Calu3 (cell line): ENCODE data around the gene ARRDC4. TPM values are rescaled to one million over a fixed set of nuclear protein-coding genes. Genes with fewer than 3 reads are reported as not detected.

Source experiments
- BruUV-seq: library from RNA; stranded (reverse); fragments of 400-500 nt; replicated peaks from 2 replicates; lab custom pipeline; 2021; lab: Mats Ljungman, UMichigan
- CTCF ChIA-PET: fragments of 300-600 bp; sonication (Branson Sonifier 250); formaldehyde crosslinking; loops from one replicate; lab custom pipeline; 2022; ENCODE audit warnings: antibody characterized with exemption; lab: Charles Lee
- DNase-seq: peaks from one replicate; pipeline ENCODE4 v3.0.0; 2022
- H3K27ac Mint-ChIP-seq: one replicate; pipeline ENCODE4 v1.8.0; 2022; ENCODE audit warnings: mixed read lengths; ENCODE audit not compliant: unreplicated experiment
- H3K27me3 Mint-ChIP-seq: one replicate; pipeline ENCODE4 v1.8.0; 2022; ENCODE audit warnings: mixed read lengths; ENCODE audit not compliant: unreplicated experiment
- H3K36me3 Mint-ChIP-seq: one replicate; pipeline ENCODE4 v1.8.0; 2022; ENCODE audit warnings: mild to moderate bottlenecking, moderate library complexity, mixed read lengths; ENCODE audit not compliant: insufficient read depth, unreplicated experiment
- H3K4me1 Mint-ChIP-seq: one replicate; pipeline ENCODE4 v1.8.0; 2022; ENCODE audit warnings: mild to moderate bottlenecking, low read depth, mixed read lengths; ENCODE audit not compliant: unreplicated experiment
- H3K4me3 Mint-ChIP-seq: one replicate; pipeline ENCODE4 v1.8.0; 2022; ENCODE audit warnings: mild to moderate bottlenecking, low read depth, moderate library complexity, mixed read lengths; ENCODE audit not compliant: unreplicated experiment
- H3K9me3 Mint-ChIP-seq: one replicate; pipeline ENCODE4 v1.8.0; 2022; ENCODE audit warnings: low read depth, mixed read lengths; ENCODE audit not compliant: unreplicated experiment
- CTCF ChIP-seq: fragments of 200-600 bp; IDR thresholded peaks from one replicate; pipeline ENCODE4 v1.8.0; 2022; ENCODE audit warnings: antibody characterized with exemption; ENCODE audit not compliant: unreplicated experiment
- intact Hi-C: fragments of 100-400 bp; cut with micrococcal nuclease; formaldehyde crosslinking; loops from one replicate; pipeline ENCODE4 v1.10.0; 2022; ENCODE audit not compliant: unreplicated experiment
- total RNA-seq: library from RNA; stranded (reverse); gene quantifications from 2 replicates; pipeline ENCODE4 v1.2.3, GENCODE V29; 2022

The ARRDC4 gene
- total RNA-seq, 1 experiment from 2014 or later = 3.0 TPM

- CTCF ChIA-PET = interaction anchor here (0.7 to 1.9 kb wide), 5 partner anchors 19 to 182 kb away, joined by 3 to 7 read pairs (median 6); no protein-coding TSS in a partner anchor
- Mint-ChIP-seq H3K4me1 (peaks cover 20% of the 10 kb centered on the region), H3K36me3 (no peaks in the 10 kb centered on the region), H3K27ac (peak overlapping the region; percentile 60), H3K4me3 (peak overlapping the region; percentile 21), H3K27me3 (no peaks in the 10 kb centered on the region), H3K9me3 (no peaks in the 10 kb centered on the region)
- no TSS peak for BruUV-seq
- TF ChIP-seq CTCF = peak; percentile 69
- DNase-seq = peak; percentile 65
- intact Hi-C loops = loop anchor here (2.0 to 5.0 kb wide), 3 partner anchors 35 to 89 kb away; partner anchors contain the start of gene ARRDC4
Observed at GRCh38 chr15:97995881-97996603, 35.5 kb downstream of the ARRDC4 start.

GRCh38 chr15:97998307-97999071, 38.0 kb downstream of the ARRDC4 start:
- Mint-ChIP-seq H3K4me1 (peaks cover 20% of the 10 kb centered on the region), H3K27ac (no peak overlapping the region), H3K9me3 (no peaks in the 10 kb centered on the region), H3K4me3 (no peak overlapping the region), H3K27me3 (no peaks in the 10 kb centered on the region), H3K36me3 (no peaks in the 10 kb centered on the region)
- intact Hi-C loops = loop anchor here (5.0 kb wide), 1 partner anchor 91 kb away; no protein-coding TSS in a partner anchor
- BruUV-seq = no TSS peak
- no peak for TF ChIP-seq CTCF
- DNase-seq = no peak
- CTCF ChIA-PET = no interaction called here

GRCh38 chr15:98000249-98001203, 40.0 kb downstream of the ARRDC4 start:
- BruUV-seq = no TSS peak
- no peak overlapping the region for H3K4me3 Mint-ChIP-seq
- no peak for TF ChIP-seq CTCF
- H3K9me3 Mint-ChIP-seq = no peaks in the 10 kb centered on the region
- no peaks in the 10 kb centered on the region for H3K27me3 Mint-ChIP-seq
- no peak overlapping the region for H3K27ac Mint-ChIP-seq
- intact Hi-C loops = no loop called here
- DNase-seq = peak; percentile 61
- H3K4me1 Mint-ChIP-seq = peaks cover 12% of the 10 kb centered on the region
- CTCF ChIA-PET = interaction anchor here (0.6 to 1.2 kb wide), 3 partner anchors 12 to 264 kb away, joined by 3 to 15 read pairs (median 8); no protein-coding TSS in a partner anchor
- H3K36me3 Mint-ChIP-seq = no peaks in the 10 kb centered on the region

GRCh38 chr15:98001663-98002194, 41.2 kb downstream of the ARRDC4 start:
- H3K9me3 Mint-ChIP-seq = no peaks in the 10 kb centered on the region
- H3K27ac Mint-ChIP-seq = no peak overlapping the region
- H3K36me3 Mint-ChIP-seq = no peaks in the 10 kb centered on the region
- DNase-seq = no peak
- intact Hi-C loops = no loop called here
- H3K27me3 Mint-ChIP-seq = no peaks in the 10 kb centered on the region
- CTCF ChIA-PET = no interaction called here
- no TSS peak for BruUV-seq
- H3K4me1 Mint-ChIP-seq = no peaks in the 10 kb centered on the region
- H3K4me3 Mint-ChIP-seq = no peak overlapping the region
- no peak for TF ChIP-seq CTCF
